ENCODE data around the gene CFAP99.

Gene CFAP99

DNA sequence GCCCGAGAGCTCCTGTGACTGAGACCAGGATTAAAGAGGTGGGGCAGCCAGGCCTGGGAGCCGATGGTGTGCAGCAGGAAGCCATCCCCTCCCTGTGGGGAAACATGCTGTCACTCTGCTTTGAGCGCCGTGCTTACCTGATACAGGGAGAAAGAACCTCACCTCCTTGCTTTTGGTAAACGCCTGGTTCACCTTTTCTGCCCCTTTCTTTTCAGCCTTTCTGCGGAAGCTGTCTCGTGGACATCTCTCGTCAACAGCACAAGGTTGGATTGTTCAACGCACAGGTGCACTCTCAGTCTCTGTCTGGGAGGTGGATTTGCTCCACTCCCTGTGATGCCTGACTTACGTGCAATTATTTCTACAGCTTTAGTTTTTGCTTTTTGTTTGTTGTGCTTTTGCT, 12.3 kb upstream of the CFAP99 start:
- Mint-ChIP-seq H3K9me3 (no peaks in the 10 kb centered on the region), H3K27ac (no peak overlapping the region), H3K4me3 (no peak overlapping the region), H3K36me3 (ENCODE audit: low read depth) (no peaks in the 10 kb centered on the region), H3K4me1 (peaks cover 20% of the 10 kb centered on the region), H3K27me3 (ENCODE audit: low read depth) (peaks cover 34% of the 10 kb centered on the region)
- TF ChIP-seq, protein P1, sequence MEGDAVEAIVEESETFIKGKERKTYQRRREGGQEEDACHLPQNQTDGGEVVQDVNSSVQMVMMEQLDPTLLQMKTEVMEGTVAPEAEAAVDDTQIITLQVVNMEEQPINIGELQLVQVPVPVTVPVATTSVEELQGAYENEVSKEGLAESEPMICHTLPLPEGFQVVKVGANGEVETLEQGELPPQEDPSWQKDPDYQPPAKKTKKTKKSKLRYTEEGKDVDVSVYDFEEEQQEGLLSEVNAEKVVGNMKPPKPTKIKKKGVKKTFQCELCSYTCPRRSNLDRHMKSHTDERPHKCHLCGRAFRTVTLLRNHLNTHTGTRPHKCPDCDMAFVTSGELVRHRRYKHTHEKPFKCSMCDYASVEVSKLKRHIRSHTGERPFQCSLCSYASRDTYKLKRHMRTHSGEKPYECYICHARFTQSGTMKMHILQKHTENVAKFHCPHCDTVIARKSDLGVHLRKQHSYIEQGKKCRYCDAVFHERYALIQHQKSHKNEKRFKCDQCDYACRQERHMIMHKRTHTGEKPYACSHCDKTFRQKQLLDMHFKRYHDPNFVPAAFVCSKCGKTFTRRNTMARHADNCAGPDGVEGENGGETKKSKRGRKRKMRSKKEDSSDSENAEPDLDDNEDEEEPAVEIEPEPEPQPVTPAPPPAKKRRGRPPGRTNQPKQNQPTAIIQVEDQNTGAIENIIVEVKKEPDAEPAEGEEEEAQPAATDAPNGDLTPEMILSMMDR (IDR thresholded peaks at IDR 0.05; ENCODE audit: unreplicated experiment in 3 of 3): no peak

- H3K9me3 Mint-ChIP-seq: no peaks in the 10 kb centered on the region
- H3K36me3 Mint-ChIP-seq (ENCODE audit: low read depth): no peaks in the 10 kb centered on the region
- no peak overlapping the region for H3K27ac Mint-ChIP-seq
- TF ChIP-seq, protein P1 (IDR thresholded peaks at IDR 0.05; ENCODE audit: unreplicated experiment in 3 of 3): no peak
- no peak overlapping the region for H3K4me3 Mint-ChIP-seq
- H3K27me3 Mint-ChIP-seq (ENCODE audit: low read depth): peaks cover 32% of the 10 kb centered on the region
- H3K4me1 Mint-ChIP-seq: peaks cover 16% of the 10 kb centered on the region
Measured at GRCh38 chr4:2406920-2407319, 11.8 kb upstream of the CFAP99 start.

GRCh38 chr4:2407991-2408342, 10.8 kb upstream of the CFAP99 start:
- TF ChIP-seq, protein P1 (IDR thresholded peaks at IDR 0.05; ENCODE audit: unreplicated experiment in 3 of 3): no peak
- H3K27ac Mint-ChIP-seq: no peak overlapping the region
- H3K27me3 Mint-ChIP-seq (ENCODE audit: low read depth): peaks cover 32% of the 10 kb centered on the region
- peaks cover 13% of the 10 kb centered on the region for H3K4me1 Mint-ChIP-seq
- no peaks in the 10 kb centered on the region for H3K9me3 Mint-ChIP-seq
- no peak overlapping the region for H3K4me3 Mint-ChIP-seq
- H3K36me3 Mint-ChIP-seq (ENCODE audit: low read depth): no peaks in the 10 kb centered on the region

DNA sequence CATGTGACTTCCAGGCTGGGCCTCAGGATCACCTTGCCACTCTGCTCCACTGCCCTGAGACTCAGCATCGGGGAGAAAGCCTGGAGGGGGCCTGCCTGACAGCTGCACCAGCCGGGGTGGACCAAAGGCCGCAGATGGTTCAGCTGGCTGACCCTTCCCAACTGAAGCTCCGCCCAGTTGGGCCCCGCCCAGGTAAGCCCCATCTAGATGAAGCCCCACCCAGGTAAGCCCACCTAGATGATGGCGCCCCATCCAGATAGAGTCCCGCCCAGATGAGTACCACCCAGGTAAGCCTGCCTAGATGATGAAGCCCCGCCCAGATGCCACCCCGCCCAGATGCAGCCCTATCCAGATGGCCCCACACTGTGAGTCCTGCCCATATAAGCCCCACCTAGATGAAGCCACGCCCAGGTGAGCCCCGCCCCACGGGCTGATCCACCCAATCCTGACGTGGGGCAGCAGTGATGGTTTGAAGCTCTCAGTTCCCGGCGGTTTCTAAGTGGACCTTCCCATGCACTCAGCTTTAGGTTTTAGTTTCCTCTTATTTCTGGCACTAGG, 10.3 kb upstream of the CFAP99 start:
- Mint-ChIP-seq H3K9me3 (no peaks in the 10 kb centered on the region), H3K36me3 (ENCODE audit: low read depth) (no peaks in the 10 kb centered on the region), H3K27ac (no peak overlapping the region), H3K27me3 (ENCODE audit: low read depth) (peaks cover 33% of the 10 kb centered on the region), H3K4me3 (no peak overlapping the region), H3K4me1 (peaks cover 13% of the 10 kb centered on the region)
- TF ChIP-seq, protein P1 (IDR thresholded peaks at IDR 0.05; ENCODE audit: unreplicated experiment in 3 of 3): no peak

DNA sequence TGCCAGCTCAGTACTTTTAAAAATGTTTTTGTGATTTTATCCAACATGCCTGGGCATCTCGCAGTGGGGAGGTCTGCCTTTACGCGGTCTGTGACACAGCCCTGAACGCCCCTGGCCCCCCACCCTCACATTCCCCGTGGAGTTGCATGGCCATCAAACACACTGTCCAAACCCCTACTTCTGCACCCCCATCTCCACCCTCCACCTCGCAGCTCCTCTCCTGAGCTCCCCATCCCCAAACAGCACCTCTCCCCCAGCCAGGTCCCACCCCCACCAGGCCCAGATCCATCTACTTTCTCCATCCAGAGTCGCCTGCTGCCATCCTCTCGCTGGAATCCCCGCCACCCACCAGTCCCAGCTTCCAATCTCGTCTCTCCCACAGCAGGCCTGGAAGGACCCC, 9.8 kb upstream of the CFAP99 start:
- no peaks in the 10 kb centered on the region for H3K36me3 Mint-ChIP-seq (ENCODE audit: low read depth)
- peaks cover 37% of the 10 kb centered on the region for H3K27me3 Mint-ChIP-seq (ENCODE audit: low read depth)
- H3K27ac Mint-ChIP-seq: no peak overlapping the region
- no peak overlapping the region for H3K4me3 Mint-ChIP-seq
- TF ChIP-seq, protein P1 (IDR thresholded peaks at IDR 0.05; ENCODE audit: unreplicated experiment in 3 of 3): no peak
- H3K9me3 Mint-ChIP-seq: no peaks in the 10 kb centered on the region
- peaks cover 13% of the 10 kb centered on the region for H3K4me1 Mint-ChIP-seq

DNA sequence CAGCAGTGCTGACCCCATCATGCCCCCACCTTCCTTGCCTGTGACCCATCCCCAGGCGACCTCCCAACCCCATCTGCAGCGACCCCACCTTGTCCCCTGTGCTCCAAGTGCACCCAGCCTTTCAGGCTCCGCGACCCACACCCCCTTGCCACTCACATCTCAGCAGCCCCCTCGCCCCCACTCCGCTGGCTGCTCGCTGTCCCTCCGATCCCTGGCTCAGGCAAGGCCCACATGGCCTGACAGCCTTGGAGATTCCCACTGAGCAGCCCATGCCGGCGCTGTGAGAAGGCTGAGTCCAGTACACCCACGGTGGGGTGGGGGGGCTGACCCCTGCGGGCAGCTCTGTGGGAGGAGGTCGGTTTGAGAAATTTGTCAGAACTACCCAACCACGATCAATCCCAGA, 9.4 kb upstream of the CFAP99 start:
- H3K4me1 Mint-ChIP-seq: peaks cover 13% of the 10 kb centered on the region
- H3K9me3 Mint-ChIP-seq: no peaks in the 10 kb centered on the region
- TF ChIP-seq, protein P1 (IDR thresholded peaks at IDR 0.05; ENCODE audit: unreplicated experiment in 3 of 3): no peak
- H3K36me3 Mint-ChIP-seq (ENCODE audit: low read depth): no peaks in the 10 kb centered on the region
- H3K4me3 Mint-ChIP-seq: no peak overlapping the region
- no peak overlapping the region for H3K27ac Mint-ChIP-seq
- H3K27me3 Mint-ChIP-seq (ENCODE audit: low read depth): peaks cover 41% of the 10 kb centered on the region

All from nephron (organoid).